Measurements from ENCODE around the gene PPM1M.

The PPM1M gene

GRCh38 chr3:52216585-52217408 is 28.8 kb upstream of the PPM1M start:
- no peak for DNase-seq (ENCODE audit: low read depth, low spot score)

DNA sequence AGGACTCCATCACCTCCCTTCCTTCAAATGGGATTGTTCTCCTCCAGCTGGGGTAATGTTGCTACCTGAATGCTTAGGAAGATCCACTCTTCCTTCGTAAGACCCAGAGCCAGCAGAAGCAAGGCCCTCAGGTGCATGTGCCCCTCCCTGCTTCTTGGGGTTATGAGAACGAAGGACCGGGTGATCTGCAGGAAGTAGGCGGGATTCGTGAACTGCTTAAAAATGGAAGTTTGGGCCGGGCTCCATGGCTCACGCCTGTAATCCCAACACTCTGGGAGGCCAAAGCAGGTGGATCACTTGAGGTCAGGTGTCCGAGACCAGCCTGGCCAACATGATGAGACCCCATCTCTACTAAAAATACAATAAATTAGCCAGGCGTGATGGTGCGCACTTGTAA is 28.2 kb upstream of the PPM1M start:
- no peak for DNase-seq (ENCODE audit: low read depth, low spot score)

DNA sequence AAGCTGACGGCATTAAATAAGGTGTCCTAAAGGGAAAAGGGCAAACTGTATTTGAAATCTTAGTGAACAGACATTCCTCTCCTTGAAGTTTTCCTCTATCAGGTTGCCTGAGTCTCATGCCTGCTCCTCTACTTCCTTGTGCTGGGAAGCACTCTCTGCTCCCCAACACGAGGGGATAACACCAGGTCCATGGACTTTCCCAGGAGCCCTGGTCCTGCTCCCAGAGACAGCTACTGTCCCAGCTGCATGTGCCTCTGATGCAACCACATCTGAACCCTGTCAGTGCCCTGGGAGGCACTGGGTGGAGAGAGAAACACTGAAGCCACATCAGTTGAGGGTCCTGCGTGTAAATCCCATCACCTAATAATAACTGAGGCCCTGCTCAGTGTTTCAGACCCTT is 27.5 kb upstream of the PPM1M start:
- DNase-seq (ENCODE audit: low read depth, low spot score), result no peak

GRCh38 chr3:52218454-52218853 is 27.1 kb upstream of the PPM1M start:
- DNase-seq (ENCODE audit: low read depth, low spot score), result no peak

DNA sequence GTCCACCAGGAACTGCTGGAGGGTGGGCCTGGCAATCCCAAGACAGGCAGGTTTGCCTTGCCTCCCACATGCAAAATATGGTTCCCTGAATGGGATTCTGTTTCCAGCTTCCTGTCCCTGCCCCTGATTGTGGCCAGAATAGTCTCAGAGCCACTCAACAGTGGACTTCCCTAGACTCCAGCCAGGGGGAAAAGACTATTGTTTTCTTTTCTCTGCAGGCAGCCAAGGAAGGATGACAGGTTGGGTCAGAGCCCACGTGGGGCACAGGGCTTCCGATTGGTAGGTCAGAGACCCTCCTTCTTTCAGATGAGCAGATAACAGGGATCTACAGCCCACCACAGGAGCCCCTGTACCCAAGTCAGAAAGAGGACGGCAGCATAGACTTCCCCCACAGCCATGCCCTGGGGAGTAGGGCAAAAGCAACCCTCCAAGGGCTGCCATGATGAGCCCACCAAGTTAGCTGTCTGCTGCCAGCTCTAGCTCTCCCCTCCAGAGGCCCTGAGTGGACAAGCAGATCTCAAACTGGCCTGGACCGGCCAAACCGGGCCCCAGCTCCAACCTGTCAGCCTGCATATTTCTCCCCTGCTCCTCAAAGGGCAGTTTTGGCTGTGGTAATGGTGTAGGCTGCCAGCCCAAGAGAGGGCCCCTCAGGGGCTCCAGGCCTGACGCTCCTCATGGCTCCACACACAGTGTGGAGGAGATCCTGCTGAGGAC is 26.5 kb upstream of the PPM1M start:
- no peak for DNase-seq (ENCODE audit: low read depth, low spot score)

DNA sequence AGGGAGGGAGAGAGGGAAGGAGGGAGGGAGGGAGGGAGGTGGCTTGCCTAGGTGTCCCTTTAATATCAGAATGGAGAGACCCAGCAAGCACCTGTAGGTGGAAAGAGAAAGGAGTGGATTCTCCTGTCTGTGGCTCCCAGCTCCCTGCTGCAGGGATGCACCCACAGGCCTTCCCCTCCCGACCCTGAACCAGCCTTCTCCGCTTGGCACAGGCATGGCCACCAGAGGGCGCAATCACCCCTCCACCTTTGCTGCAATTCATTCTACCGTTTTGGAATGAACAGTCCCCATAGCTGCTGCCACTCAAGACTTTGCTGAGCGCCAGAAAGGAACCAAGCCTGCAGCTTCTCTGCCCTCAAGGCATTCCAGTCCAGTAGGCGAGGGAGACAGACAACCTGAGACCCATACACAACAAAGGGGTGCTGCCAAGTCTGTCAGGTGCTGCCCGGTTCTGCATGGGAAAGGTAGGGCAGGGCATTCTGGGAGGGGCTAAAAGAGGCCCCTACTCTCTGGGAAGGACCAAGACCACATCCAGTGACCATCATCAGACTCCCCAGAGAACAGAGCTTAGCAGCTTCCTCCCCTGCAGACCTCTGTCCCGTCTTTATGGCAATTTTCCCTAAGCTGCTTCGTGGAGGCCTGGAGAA is 25.1 kb upstream of the PPM1M start:
- peak; percentile 85 for DNase-seq (ENCODE audit: low read depth, low spot score)

GRCh38 chr3:52221141-52221562 is 24.4 kb upstream of the PPM1M start:
- DNase-seq (ENCODE audit: low read depth, low spot score), result no peak

DNA sequence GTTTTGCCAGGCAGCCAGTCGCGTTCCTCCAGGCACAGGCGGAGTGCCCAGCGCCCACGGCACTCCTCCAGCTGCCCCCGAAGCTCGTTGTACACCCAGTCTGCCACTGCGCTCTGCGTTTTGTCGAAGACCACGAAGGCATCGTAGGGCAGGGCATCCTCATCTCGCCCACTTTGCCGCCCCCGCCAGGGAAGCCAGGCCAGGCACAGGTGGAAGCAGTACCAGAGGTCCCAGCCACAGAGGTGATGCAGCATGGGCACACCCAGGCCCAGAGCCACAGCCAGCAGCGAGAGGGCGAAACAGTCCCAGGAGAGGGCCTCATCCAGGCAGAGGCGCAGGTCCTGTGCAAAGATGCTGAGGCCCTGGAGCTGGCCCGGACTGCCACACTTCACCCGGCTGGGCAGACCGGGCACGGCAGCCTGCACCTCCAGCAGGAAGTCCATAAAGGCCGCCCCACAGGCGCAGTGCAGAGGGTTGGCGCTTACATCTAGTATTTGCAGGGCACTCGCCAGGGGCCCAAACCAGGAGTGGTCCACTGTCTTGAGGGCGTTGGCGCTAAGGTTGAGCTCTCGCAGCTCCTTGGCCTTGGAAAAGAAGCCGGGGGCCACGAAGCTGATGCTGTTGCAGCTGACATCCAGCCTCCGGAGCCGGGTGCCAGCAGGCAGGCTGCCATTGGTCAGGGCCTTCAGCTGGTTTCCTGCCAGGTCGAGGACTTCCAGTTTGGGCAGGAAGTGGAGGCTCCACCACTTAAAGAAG is 23.8 kb upstream of the PPM1M start:
- DNase-seq (ENCODE audit: low read depth, low spot score), result no peak

GRCh38 chr3:52222319-52223221 is 23.0 kb upstream of the PPM1M start:
- DNase-seq (ENCODE audit: low read depth, low spot score), result no peak

- DNase-seq (ENCODE audit: low read depth, low spot score), result no peak
These were observed 21.8 kb upstream of the PPM1M start for GRCh38 chr3:52223449-52224408.

DNA sequence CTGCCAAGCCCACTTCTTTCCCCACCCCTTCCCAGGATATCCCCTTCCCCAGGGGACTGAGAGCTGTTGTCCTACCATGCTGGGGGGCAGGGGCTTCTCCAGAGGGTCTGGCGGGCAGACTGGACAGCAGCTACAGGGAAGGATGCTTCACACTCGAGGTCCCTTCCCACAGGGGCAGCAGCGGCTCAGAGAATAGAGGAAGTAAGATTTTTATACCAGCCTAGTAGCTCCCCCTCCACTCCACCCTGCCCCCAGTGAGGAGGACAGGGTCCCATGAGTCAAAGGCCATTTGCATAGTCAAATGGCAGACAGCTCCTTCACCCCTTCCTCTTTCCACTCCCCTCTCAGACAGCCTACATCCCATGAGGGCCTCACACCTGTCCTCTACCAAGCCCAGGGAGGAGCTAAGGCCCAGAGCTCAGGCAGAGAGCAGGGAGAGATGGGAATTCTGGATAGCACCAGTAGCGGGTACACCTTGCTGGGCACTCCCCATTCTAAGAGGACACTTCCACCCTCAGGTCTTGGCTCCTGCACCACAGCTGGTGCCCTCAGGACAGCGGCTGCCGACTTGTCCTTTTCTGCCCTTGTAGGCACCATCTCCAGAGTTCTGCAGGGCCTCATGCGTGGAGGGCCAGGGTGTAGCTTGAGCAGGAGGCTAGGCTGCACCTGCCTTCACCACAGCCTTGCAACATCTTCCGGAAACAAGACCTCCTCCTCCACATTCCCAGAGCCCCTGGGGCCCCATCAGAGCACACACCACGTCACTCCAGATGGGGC is 19.9 kb upstream of the PPM1M start, which contains the start of gene TLR9:
TLR9 (minus strand) TSS at position 194 of the 777 bp plus-strand sequence; CDS start at position 78, 116 bp downstream.
- DNase-seq (ENCODE audit: low read depth, low spot score), result no peak

DNA sequence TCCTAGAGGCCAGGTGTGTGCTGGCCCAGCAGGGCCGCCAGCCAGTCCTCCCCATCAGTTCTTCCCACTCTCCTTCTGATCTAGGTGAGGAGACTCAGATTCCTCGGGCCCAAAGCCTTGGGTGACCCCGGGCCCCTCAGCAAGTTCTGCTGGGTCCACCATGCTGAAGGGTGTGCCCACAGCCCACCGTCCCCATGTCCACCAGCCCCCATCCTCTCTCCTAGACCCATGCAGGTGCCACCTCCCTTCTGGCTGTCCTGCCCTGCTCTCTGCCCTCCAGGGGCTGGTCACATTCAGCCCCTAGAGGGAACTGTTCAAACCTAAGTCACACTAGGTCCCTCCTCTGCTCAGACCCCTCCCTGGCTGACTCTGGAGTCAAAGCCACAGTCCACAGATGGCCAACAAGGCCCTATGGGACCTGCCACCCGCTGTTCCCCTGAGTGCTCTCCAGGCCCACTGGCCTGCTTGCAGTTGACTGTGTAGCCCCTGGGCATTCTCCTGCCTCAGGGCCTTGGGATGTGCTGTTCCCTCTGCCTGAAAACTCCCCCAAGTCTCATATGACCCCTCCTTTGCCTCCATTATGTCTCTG is 19.2 kb upstream of the PPM1M start:
- no peak for DNase-seq (ENCODE audit: low read depth, low spot score)

- no peak for DNase-seq (ENCODE audit: low read depth, low spot score)
These were observed 18.4 kb upstream of the PPM1M start for GRCh38 chr3:52227117-52227516.

- DNase-seq (ENCODE audit: low read depth, low spot score), result no peak
These were observed 17.8 kb upstream of the PPM1M start for GRCh38 chr3:52227766-52228165.

- no peak for DNase-seq (ENCODE audit: low read depth, low spot score)
These were observed 17.3 kb upstream of the PPM1M start for GRCh38 chr3:52228266-52228665.

DNA sequence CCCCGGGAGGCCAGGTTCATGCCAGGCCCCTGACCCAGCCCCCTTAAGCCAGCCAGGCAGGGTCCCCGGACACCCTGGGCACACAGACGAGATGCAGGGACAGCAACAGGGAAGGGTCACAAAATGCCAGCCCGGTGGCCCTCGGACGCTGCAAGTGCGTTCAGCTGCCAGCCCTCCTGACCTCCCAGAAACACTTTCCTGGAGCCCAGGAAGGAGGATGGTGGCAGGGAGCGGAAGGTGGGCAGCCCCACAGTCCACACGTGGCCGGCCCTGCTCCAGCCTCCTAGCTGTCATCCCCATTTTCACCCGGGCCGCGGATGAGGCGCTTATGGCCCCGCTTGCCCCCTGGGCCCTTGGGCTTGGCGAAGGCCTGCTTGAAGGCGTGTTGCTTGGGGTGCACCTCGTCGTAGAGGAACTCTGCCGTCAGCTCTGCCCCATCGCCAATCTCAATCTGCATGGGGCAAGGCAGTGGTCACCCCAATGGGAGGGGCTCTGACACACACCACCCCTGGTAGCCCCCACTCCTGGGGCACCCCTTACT is 16.7 kb upstream of the PPM1M start:
- DNase-seq (ENCODE audit: low read depth, low spot score), result no peak

GRCh38 chr3:52229656-52230055 is 15.9 kb upstream of the PPM1M start:
- no peak for DNase-seq (ENCODE audit: low read depth, low spot score)

DNA sequence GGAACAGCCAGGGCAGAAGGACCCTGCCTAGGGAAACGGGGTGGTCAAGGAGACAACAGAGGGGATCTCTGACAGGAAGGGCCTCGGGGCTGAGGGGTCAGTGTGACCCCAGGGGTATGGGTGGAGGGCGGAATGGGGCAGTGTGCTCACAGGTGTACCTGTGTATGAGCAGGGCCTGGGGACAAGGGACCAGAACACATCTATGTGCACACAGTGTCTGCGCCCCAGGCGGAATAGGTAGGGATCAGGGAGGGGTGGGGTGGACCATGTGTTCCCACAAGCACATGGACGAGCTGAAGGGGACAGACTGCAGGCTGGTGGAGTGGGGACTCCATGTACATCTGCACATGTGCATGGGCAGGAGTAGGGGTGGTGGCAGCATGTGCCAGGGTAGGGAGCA is 15.1 kb upstream of the PPM1M start:
- DNase-seq (ENCODE audit: low read depth, low spot score), result no peak

Data from activated naive CD8-positive, alpha-beta T cell treated with anti-CD3 and anti-CD28 coated beads, Interleukin-2, amount 50 U/mL, for 16 hours (primary cell).